Stimulated activated naive CD4-positive, alpha-beta T cell treated with Interleukin-2 at 50 U/mL for 16 hours (primary cell): ENCODE data around the gene SLC16A2.
"Not testable (repeated sequence)": the region's sequence is repeated elsewhere in the genome, so short reads cannot be mapped to it uniquely, and the experiment has no call there.

ENCODE experiments used
- DNase-seq: peaks from one replicate; lab custom pipeline; 2025; lab: John Stamatoyannopoulos, UW

SLC16A2 gene

DNA sequence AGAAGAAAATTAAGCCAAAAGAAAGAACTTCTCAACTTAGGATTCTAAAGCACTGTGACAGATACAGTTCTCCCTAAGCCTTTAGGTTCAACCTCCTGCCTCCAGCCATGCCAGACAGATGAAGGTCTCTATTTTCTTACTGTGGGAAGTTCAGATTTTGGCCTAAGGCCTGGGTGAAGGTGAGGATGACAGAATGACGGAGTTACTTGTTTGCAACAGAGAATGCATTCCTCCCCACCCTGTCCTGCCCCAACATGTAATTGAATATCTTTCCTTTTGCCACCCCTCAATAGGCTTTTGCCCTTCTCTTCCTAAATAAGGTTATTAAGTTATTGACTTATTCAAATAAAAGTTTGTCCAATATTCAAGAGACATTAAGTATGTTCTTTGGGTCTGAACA, 25.6 kb downstream of the SLC16A2 start:
- no peak for DNase-seq

DNA sequence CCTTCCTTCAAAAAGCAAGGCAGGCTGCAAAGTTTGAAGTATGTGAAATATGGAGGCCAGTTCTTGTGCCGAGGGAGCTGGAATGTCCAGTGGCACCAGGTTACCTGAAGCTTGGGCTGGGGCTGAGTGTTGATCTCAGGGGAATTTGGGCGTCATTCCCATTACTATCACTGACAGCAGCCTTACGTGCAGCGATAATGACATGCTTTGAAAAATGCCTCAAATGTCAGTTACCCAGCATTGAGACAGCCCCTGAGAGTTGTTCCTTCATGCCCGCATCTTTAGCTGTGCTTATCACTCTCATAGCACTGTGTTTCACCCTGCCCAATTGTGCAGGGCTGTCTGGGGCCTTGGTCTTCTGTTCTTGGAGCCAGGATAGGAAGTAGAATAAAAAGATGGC, 27.4 kb downstream of the SLC16A2 start:
- DNase-seq: no peak

- no peak for DNase-seq
Measured at GRCh38 chrX:74449322-74449936, 28.1 kb downstream of the SLC16A2 start.

DNA sequence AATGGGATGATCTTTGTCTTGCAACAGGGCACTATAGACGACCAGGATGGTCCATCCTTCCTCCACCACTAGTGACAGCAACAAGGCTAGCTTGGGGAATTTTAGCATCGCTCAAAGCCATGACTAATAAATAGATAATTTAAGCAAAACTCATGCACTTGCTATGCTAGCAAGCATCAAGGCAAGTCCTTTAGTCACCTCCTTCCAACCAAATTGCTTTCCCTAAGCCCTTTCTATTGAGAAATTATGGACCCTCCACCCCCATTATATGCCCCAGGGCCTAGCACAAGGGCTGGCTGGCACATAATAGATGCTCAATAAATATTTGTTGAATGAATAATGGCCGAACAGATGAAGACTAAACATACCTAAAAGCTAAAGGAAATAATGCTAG, 28.6 kb downstream of the SLC16A2 start:
- no peak for DNase-seq

DNA sequence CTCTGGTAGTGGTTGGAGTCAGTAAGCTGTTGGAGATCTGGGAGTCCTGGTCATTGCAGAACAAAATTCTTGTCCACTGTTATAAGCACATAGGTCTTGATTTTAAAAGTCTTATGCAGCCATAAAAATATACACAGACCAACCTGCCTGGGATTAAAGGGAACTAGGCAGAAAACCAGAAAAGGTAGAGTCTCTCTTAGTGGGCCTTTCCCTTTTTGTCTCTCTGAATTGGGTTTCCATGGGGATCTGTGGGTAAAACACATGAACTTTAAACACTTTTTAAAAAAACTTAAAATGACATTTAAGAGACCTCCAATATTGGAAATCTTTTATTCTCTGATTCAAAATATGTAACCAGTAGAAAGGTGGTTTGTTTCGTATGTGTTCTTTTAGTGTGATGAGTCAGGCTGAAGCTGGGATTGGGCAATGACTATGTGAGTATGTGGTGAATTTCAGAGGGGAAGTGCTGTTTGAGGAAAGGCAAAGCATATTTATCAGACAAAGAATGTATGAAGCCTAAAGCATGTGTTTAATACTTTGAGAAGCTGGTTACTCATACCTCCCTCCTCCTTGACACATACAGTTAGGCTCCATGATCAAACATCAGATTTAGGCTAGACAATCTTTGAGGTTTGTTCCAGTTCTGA, 29.6 kb downstream of the SLC16A2 start:
- no peak for DNase-seq

DNA sequence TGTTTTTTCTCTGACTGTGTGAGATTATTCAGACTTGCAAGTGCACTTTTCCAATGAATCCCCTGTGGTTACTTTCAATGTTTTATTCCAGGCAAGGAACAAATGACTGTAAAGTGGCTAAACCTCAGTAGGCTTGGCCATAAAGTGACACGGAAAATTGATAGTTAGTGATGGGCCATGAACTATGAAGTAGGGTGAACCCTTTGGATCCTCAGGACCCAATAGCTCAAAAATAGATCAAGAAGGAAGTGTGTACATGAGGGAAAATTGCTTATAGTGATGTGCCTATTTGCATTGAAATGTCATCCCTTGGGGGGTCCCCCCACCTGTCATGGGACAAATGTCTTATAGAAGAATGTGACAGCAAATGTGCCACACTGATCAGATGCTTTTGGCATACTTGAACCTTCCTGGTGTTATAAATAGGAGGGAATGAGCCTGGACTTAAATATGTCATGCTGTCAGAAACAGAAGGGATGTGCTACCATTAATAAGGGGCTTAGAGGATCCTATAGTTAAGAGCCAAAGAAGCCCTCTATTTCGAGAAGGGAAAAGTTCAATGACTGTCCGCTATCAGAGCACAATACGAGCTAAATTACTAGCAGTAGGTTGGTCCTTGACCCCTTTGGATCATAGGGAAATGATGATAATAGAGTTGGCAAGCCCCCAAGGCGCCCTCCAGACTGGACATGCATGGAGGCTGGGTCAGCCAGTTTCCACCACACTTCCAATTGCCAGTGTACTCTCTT, 30.3 kb downstream of the SLC16A2 start:
- DNase-seq: no peak

DNA sequence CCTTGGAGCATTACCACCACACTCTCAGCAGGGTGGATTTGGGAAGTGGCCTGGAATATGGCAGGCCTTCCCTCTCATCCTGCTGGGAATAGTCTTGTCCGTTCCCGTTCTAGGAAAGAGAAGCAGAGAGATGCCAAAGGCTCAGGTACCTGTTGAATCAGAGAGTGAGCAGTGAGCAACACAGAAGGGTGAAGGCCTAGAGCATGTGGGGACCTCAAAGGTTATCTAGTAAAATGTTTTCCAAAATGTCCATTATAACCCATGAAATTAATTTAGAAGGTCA, 30.8 kb downstream of the SLC16A2 start:
- DNase-seq: no peak

DNA sequence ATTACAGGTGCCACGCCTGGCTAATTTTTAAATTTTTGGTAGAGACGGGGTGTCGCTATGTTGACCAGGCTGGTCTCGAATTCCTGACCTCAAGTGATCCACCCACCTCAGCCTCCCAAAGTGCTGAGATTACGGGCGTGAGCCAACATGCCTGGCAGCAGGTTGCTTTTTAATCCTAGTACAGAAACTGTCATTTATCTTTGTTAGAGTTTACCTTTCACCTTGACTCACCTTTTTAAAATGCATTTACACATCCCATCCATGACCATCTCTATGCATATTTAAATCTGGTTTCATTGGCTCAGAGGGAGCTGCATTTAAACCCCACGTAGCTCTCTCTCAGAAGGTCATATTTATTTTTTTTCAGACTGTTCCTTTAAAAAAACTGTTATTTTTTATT, 31.9 kb downstream of the SLC16A2 start:
- DNase-seq: no peak

GRCh38 chrX:74454233-74454632, 32.9 kb downstream of the SLC16A2 start:
- DNase-seq: not testable (repeated sequence)

DNA sequence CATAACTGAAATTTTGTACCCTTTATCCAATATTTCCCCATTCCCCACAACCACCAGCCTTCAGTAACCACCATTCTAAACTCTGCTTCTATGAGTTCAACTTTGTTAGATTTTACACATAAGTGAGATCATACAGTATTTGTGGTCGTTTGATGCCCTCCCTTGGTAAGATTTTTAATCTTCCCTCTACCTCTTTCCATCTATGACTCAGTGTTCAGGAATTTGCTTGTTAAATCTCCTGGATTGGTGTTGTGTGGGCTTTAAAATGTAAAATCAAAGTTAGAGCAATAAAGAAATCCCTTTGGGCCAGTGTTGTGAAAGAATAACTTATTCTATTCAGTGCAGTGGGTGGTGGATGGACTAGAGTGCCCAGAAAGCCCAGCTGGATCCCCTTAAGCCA, 37.4 kb downstream of the SLC16A2 start:
- DNase-seq: no peak

- no peak for DNase-seq
Measured at GRCh38 chrX:74461384-74461783, 40.1 kb downstream of the SLC16A2 start.

GRCh38 chrX:74464722-74465121, 43.4 kb downstream of the SLC16A2 start:
- no peak for DNase-seq

GRCh38 chrX:74465424-74465823, 44.1 kb downstream of the SLC16A2 start:
- DNase-seq: no peak

GRCh38 chrX:74467656-74468055, 46.4 kb downstream of the SLC16A2 start:
- no peak for DNase-seq

GRCh38 chrX:74473116-74473515, 51.8 kb downstream of the SLC16A2 start:
- DNase-seq: not testable (repeated sequence)

GRCh38 chrX:74490247-74490646, 69.0 kb downstream of the SLC16A2 start:
- no peak for DNase-seq

GRCh38 chrX:74492720-74493201, 71.5 kb downstream of the SLC16A2 start:
- no peak for DNase-seq

DNA sequence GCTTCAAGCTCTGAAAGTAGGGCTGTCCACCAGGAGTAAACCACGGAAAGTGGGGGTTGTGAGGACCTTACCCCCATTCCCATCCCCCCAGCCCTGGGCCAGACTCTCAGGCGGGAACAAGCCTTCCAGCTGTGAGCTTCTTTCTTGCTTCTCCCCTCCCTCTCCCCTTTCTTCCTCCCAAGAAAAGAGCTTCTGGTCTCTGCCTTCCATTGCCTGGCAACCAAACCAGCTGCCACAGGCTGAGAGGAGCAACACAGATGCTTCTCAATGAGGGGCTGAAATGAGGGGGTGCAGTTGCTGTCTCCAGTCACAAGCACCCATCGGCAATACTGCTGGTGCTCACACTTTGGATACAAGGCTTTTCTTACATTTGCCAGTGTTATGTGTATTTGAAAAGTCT, 72.5 kb downstream of the SLC16A2 start:
- DNase-seq: no peak

DNA sequence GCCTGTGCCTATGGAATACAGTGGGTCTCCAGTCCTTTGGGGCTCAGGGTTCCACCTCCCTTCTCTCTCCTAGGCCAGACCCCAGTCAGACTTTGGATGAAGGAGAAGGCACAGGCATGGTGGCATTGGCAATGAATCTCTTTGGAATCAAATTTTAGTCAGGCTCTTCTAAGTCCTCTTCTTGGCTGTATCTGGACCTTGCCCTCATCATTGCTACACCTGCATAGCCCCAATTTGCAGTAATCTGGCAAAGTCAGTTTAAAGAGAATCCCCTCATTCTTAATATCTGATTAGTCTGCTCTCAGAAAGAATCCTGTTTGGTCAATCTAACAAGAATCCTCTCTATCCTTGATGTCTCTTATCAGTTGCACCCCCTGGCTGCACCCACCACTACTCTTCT, 77.6 kb downstream of the SLC16A2 start:
- DNase-seq: no peak

DNA sequence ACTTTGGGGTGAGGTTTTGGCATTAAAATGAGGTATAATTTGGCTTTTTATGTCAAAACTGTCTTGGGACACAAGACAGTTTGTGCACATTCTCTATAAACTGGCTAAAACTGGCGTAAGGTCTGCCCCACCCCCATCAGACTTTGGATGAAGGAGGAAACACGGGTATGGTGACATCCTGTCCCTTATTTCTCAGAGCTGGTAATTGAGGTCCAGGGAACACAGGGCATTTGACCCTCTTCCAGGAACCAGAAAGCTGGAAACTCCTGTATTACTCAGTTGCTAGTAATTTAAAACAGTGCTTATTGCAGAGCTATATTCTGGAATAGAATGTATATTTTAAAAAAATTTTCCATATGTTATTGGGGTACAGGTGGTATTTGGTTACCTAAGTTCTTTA, 78.8 kb downstream of the SLC16A2 start:
- no peak for DNase-seq

DNA sequence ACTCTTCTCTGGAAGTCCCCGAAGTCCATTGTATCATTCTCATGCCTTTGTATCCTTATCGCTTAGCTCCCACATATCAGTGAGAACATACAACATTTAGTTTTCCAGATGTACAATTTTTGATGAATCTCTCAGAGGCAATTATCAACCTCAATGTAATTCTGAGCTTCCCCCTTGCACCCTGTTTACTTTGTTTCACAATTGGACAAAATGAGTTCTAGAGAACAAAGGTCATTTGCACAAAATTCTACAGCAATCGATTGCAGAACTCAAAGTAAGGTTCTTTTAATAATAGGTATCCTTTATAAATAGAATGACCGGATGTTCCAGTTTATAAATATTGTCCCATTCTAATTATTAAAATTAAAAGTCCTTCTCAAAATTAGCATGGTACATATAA, 79.3 kb downstream of the SLC16A2 start:
- no peak for DNase-seq

- no peak for DNase-seq
Measured at GRCh38 chrX:74505437-74505836, 84.1 kb downstream of the SLC16A2 start.

GRCh38 chrX:74506317-74507115, 85.2 kb downstream of the SLC16A2 start:
- DNase-seq: no peak
